ENCODE data around the gene INTS13.
"Not testable (repeated sequence)": the region's sequence is repeated elsewhere in the genome, so short reads cannot be mapped to it uniquely, and the experiment has no call there.

Gene INTS13, protein sequence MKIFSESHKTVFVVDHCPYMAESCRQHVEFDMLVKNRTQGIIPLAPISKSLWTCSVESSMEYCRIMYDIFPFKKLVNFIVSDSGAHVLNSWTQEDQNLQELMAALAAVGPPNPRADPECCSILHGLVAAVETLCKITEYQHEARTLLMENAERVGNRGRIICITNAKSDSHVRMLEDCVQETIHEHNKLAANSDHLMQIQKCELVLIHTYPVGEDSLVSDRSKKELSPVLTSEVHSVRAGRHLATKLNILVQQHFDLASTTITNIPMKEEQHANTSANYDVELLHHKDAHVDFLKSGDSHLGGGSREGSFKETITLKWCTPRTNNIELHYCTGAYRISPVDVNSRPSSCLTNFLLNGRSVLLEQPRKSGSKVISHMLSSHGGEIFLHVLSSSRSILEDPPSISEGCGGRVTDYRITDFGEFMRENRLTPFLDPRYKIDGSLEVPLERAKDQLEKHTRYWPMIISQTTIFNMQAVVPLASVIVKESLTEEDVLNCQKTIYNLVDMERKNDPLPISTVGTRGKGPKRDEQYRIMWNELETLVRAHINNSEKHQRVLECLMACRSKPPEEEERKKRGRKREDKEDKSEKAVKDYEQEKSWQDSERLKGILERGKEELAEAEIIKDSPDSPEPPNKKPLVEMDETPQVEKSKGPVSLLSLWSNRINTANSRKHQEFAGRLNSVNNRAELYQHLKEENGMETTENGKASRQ

DNA sequence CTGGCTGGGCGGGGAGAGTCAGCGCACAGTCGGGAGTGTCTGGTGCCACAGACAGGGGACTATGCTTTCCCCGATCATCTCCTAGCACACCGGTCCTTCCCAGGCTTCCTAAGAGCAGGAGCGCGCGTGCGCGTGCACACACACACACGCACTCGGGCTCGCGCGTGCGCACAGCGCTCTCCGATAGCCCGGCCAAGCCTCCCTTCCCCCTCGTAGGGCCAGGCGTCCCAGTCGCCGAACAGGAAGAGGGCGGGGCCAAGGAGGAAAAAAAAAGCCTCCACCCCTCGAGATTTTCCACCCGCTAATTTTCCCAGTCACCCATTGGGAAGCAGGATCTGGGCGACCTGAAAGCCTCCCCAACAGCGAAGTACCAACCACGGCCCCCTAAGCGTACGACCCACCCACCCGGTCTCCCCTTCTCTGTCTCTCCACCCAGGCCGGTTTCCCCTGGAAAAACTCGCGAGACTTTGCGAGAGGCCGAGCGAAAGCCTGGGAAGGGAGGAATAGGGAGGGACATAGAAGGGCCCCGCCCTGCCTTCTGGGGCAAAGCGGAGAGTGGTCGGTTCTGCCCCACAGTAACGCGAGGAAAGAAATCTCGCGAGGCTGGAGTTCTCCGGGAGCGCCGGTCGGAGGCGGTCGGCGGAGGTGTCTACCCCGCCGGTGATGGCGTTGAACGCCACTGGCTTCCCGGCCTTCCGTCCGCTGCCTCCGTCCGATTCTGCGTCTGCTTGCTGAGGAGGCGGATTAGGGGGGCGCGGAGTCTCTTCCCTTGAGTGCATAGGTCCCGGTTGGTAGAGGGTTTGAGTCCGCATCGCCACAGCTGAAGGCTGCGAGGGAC, at the start of gene INTS13, which contains the start of gene FGFR1OP2:
Gene INTS13 (minus strand): TSS at position 119 of the 838 bp plus-strand sequence. CDS start 1,178 bp downstream, outside the sequence.
Gene FGFR1OP2 (plus strand): TSS at position 608 of the 838 bp plus-strand sequence. CDS start 15,689 bp downstream, outside the sequence.
- DNase-seq (ENCODE audit: low read depth in 1 of 2, low spot score in 1 of 2) = peak; percentile 85 to 97

DNA sequence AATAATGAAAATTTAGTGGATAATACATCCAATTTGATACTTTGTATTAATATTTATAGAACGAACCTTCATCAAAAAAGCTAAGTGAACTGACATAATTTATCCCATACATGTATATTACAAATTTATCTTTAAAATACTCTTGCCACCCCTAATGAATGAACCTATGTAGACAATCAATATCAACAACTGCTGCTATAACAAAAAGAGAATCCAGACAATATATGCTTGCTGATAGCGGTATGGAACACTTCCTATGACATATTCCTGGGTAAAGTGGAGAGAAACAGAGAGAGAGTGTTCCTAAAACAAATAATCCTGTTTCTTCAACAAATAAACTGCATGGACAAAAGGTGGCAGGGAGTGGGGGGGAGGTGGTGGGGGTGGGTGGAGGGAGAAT, 45.1 kb upstream of the INTS13 start:
- DNase-seq (ENCODE audit: low read depth in 1 of 2, low spot score in 1 of 2) = no peak

DNA sequence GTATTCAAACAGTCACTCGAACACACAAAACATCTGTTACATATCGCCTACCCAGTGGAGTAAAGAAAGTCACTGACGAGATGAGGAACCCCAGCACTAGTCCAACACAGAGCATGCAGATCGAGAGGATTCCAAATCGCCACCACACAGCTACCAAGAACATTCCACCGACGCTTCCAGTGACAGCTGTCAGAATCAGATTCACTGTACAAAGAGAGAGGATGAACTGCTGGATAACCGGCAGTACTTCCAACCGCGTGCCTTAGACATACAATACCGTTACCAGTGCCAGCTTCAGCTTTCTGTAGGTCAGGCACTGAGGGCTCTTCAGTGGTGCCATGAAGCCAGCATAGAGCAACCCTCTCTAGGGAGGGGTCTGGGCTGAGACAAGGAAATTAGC, 42.0 kb upstream of the INTS13 start:
- DNase-seq (ENCODE audit: low read depth in 1 of 2, low spot score in 1 of 2) = no peak

DNA sequence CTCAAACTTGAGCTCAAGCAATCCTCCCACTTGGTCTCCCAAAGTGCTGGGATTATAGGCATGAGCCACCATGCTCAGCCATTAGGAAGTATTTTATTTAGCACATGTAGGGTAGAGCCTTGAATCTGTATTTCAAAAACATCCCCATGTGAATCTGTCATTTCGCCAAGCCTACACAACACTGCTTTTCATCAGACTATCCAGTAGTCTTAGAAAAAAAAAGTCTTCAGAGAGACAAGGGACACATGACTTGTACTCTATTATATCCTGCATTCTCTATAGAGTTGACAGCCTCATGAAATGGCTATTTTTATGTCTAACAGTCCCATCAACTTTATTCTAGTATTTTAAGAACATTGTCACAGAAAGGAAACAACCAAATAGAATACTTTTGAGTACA, 41.0 kb upstream of the INTS13 start:
- no peak for DNase-seq (ENCODE audit: low read depth in 1 of 2, low spot score in 1 of 2)

DNA sequence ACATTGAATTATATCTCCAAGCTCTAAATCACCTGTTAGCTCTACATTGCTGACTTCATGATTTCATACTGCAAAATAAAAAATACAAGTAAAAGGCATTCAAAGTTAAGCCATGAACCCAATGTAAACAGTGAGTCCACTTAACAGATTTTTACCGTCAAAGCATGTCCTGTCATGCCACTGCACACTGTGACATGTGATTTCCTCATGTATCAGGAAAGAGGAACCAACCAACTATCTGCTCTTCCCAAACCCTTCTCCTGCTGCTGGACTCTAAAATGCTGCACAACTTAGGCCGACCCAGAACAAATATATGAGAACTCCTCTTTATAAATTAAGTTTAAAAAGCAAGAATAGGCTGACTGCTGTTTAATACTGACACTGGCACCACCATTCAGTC, 38.9 kb upstream of the INTS13 start:
- no peak for DNase-seq (ENCODE audit: low read depth in 1 of 2, low spot score in 1 of 2)

DNA sequence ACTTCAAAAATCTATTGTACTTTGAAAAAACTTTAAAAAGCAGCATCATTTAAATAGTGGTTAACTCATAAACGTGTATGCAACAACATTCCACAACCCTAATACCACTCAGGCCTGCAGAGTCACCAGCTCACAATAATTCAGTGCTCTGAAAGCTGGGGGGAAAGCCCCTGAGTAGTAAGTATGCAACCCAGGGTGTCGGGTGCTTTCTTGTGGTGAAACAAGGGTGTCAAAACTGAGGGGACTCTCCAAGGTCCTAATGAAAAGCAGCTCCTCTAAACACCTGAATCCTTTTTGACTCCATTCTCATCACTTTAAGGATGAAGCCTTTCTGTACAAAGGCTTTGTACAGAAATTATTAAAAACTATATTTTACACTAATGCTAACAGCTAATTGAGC, 34.2 kb upstream of the INTS13 start:
- DNase-seq (ENCODE audit: low read depth in 1 of 2, low spot score in 1 of 2) = peak; percentile 14 to 72

DNA sequence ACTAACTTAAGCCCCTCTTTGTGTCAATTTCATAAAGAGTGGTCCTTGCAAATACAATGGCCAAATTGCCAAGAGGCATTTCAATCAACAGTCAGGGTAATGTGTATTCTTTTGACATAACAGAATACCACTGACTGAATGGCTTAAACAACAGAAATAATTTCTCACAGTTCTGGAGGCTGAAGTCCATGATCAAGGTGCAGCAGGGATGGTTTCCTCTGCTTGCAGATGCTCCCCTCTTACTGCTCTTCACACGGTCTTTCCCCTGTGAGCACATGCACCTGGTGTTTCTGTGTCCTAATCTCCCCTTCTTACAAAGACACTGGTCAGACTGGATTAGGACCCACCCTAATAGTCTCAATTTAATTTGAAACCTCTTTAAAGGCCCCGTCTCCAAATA, 32.4 kb upstream of the INTS13 start:
- DNase-seq (ENCODE audit: low read depth in 1 of 2, low spot score in 1 of 2) = no peak

DNA sequence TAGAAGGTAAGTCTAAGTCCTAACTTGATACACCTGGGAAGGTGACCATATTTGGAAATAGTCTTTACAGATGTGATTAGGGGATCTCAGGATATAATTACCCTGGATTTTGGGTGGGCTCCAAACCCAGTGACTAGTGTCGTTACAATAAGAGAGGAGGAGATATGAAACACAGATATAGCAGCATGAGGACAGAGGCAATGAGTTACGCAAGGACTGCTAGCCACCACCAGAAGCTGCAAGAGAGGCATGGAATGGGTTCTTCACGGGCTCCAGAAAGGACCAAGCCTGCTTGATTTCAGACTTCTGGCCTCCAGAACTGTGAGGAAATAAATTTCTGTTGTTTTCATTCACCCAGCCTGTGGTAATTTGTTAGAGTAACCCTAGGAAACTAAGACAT, 29.1 kb upstream of the INTS13 start:
- DNase-seq (ENCODE audit: low read depth in 1 of 2, low spot score in 1 of 2) = no peak

DNA sequence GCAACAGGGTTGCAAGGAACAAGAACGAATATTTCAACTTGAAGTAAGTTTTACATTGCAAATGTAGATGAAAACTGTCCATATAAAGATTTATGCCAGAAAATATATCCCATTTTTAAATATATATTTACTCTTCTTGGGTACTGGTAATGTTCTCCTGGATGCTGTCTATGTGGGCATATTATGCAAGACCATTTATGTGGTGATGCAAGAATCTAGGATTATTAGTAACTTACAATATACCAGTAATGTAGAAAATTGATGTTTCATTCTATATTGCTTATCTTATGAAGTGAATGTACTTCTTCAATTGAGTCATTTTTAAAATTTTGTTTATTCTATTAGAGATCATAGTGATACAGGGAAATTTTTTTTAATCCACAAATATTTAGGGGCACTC, 25.6 kb upstream of the INTS13 start:
- DNase-seq (ENCODE audit: low read depth in 1 of 2, low spot score in 1 of 2) = no peak

DNA sequence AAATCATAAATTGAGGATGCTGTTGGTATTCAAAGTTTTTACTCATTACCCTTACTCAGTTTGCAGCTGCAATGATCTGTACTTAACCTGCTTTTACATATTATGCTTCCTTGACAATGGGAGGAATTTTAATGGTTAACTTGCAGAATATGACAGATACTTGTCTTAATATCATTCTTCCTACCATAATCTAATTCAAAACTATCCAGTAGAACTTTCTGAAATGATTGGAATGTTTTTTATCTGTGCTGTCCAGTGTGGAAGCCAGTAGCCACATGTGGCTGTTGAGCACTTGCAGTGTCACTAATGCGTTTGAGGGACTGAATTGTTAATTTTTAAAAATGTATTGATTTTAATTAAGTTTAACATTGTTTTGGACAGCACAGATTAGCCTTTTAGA, 24.0 kb upstream of the INTS13 start:
- DNase-seq (ENCODE audit: low read depth in 1 of 2, low spot score in 1 of 2) = no peak

DNA sequence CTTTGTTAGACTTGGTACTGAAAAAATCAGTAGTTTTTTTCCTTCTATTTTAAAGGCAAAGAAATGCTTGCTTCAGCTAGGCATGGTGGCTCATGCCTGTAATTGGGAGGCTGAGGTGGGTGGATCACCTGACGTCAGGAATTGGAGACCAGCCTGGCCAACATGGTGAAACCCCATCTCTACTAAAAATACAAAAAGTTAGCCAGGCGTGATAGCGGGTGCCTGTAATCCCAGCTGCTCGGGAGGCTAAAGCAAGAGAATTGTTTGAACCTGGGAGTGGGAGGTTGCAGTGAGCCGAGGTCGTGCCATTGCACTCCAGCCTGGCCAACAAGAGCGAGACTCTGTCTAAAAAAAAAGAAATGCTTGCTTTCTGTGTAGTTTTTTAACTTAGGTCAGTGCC, 23.6 kb upstream of the INTS13 start:
- not testable (repeated sequence) for DNase-seq (ENCODE audit: low read depth in 1 of 2, low spot score in 1 of 2)

DNA sequence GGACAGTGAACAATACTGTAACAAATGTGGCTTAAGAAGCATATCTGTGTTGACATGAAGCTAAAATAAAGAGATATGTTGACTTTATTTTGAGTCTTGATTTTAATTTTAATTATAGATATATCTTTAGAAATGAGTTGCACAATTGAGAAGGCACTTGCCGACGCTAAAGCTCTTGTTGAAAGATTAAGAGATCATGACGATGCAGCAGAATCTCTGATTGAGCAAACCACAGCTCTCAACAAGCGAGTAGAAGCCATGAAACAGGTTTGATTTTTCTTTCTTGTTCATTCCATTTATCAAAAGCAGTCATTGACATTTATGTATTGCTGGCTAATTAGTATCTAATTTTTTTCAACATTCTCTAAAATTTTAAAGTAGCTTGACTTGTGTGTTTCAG, 16.2 kb upstream of the INTS13 start:
- no peak for DNase-seq (ENCODE audit: low read depth in 1 of 2, low spot score in 1 of 2)

DNA sequence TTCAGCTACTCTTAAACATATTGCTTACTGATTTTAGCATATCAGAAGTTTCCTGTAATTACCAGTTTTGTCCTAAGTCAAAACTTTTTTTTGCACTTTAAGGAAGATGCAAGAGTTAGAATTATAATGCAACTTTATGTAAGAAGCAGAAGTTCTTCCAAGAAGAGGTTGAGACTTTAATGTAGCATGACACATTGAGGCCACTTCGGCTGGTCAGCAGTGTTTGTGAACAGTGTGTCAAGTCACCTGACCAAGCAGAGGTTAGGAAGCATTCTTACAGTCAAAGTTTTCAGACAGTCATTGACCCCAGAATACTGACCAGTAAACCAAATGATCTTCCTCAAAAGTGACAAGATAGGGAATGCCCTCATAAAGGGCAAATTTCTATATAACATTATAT, 15.7 kb upstream of the INTS13 start:
- DNase-seq (ENCODE audit: low read depth in 1 of 2, low spot score in 1 of 2) = no peak

DNA sequence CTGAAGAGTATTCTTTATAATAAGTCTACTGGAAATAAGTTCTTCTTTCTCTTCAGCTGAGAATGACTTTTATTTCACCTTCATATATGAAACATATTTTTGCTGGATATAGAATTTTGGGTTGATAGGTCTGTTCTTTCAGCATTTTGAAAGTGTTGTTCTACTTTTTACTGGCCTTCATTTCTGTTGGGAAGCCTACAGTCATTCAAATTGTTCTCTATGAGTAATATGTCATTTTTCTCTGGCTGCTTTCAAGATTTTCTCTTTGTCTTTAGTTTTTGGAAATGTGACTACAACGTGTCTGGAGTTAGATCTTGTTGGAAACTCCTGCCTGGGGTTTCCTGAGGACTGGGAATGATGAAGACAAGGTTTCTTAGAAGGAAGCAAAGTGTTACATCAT, 10.5 kb upstream of the INTS13 start:
- DNase-seq (ENCODE audit: low read depth in 1 of 2, low spot score in 1 of 2) = no peak

DNA sequence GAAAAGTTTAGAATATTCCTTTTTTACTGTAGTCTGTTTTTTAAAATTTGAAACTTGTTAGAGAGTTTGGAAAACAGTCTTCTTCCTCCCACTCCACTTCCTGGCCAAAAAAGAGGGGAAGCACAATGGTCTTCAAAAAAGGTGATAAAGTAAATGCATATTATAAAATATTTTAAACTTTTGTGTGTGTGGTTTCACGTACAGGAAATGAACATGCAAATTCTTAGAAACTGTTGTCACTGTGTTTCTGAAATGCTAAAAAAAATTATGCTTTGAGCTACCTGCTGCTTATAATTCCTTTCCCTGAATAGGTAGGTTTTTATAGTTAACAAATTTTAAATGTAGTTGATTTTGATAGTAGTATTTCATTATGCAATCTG, 3.4 kb upstream of the INTS13 start:
- no peak for DNase-seq (ENCODE audit: low read depth in 1 of 2, low spot score in 1 of 2)

DNA sequence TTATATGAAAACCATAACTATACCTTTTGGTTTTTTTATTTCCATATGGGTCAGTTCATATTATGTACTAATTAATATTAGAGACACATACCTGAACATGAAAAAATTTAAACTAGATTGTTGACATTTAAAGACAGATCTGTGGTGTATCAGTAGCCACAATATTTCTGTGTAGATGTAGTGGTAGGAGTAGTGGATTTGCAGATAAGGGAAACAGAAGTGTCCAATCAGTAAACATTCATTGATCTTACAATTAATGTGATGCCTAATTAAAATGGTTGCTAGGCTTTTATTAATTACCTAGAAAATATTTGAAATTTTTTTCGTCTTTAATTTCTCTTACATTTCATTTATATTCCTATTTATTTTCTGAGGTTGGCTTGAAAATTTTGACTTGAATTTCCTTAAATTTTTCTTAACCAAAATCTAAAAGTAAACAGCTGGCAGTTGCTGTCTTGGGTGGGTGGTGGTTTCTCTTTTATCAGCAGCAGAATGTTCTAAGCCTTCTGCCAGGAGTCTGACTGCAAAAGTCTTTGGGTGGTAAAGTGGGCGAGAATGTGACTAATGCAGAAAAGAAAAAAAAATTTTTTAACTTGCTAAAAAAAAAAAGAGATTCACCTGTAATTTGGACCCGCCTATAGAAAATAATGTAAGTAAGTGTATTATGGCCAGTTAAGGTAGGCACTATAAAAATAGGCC, 2.9 kb upstream of the INTS13 start:
- no peak for DNase-seq (ENCODE audit: low read depth in 1 of 2, low spot score in 1 of 2)

DNA sequence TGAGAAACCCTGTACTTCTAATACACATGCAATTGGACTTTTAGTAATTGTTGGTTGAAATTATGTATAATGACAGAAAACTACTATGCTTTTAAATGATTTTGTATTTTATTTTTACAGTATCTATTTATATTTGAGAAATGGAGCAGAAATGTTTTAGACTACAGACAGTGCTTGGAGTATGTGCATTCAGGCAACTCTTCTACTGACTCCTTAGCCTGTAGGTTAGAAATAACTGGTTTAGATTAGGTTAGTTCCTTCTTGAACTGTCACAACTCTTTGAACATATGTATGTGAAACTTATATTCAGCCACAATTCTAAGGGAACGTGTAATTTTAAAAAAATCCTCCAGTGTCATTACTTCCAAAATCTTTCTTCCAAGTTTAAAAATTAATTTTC, 2.2 kb upstream of the INTS13 start:
- DNase-seq (ENCODE audit: low read depth in 1 of 2, low spot score in 1 of 2) = no peak

DNA sequence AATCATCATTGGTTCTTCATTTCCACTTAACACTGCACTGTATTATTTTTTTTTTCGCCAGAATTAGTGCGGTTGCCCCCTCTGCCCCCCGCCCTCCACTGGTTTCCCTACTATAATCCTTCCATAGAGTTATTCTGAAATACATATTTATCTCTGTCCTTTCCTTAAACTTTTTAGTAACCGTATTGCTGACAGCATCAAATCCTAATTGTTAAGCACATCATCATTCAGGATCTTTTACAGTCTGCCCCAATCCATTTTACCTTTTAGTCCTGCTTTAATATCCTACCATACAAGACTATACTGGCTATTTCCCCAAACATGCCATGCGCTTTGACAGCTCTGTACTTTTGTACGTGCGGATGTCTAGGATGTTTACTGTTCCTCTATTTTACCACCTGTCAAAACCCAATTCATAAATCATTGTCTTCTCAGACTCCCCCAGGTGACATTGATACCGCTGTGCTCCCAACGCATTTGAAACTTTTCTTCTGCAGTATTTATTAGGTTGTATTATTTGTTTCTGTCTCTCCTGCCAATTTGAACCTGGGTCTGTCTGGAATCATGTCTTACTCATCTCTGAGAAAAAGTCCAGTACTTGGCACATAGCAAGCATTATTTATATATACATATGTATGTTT, 1.5 kb upstream of the INTS13 start:
- DNase-seq (ENCODE audit: low read depth in 1 of 2, low spot score in 1 of 2) = no peak

DNA sequence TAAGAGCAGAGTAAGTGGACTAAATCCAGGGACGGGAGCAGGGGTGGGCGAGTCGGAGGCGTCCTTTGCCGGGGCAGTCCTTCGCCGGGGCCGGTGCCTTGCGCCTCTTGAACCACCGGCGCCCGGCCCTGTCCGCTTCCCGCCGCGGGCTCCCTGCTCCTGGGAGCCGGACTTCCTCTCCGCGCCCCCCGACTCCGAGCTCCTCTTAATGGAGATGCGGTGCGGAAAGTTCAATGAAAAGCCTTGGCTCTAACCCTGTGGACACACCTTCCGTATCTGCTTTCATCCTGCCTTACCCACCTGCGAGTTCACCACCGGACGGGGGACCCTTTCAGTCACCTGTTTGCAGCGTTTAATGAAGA, 901 bp upstream of the INTS13 start:
- DNase-seq (ENCODE audit: low read depth in 1 of 2, low spot score in 1 of 2) = no peak

DNA sequence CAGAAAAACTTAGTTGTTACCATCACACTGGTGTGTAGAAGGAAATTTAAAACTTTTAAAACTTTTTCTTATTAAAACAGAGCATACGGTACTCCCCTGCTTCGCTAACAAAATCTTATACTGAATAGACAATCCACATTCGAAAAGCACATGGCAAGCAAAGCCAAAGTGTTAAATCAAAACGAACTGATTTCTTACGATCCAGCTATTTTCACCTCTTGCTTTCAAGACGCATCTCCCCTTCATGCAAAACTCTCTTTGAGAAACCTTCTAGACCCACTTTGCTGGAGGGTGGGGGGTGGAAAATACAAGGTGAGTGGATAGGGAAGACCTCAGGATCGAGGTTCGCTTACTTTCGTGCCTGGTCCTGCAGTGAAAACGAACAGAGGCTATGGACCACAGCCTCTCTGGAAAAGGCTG, 328 bp downstream of the INTS13 start:
- no peak for DNase-seq (ENCODE audit: low read depth in 1 of 2, low spot score in 1 of 2)

Data from activated CD4-positive, alpha-beta T cell treated with anti-CD3 and anti-CD28 coated beads, Interleukin-2, amount 50 U/mL, for 24 hours (primary cell).